Measurements from ENCODE around the gene LPP. TPM values are rescaled to one million over a fixed set of nuclear protein-coding genes. Genes with fewer than 3 reads are reported as not detected.

LPP gene
- total and polyA plus RNA-seq, 9 of the 15 experiments (the other 6 are each of a cell fraction or from before 2014, with no cell fraction given): 0.07 to 0.18 TPM; not detected in 7

GRCh38 chr3:188533172-188533571 lies 379.2 kb downstream of the LPP start:
- H3K27ac ChIP-seq (ENCODE audit: extremely low read depth, low read depth, low read length): no peak overlapping the region
- intact Hi-C loops (cut with micrococcal nuclease): no loop called here
- TF ChIP-seq REST (IDR thresholded peaks at IDR 0.05; ENCODE audit: borderline replicate concordance) (no peak), REST (CRISPR knock-in tag; IDR thresholded peaks at IDR 0.05; ENCODE audit: low read depth) (no peak), JUNB (CRISPR knock-in tag; conservative IDR thresholded peaks at IDR 0.05) (no peak), E2F4 (CRISPR knock-in tag; IDR thresholded peaks at IDR 0.05; ENCODE audit: low read depth) (no peak), ZNF174 (CRISPR knock-in tag; IDR thresholded peaks at IDR 0.05) (no peak), STAG1 (CRISPR knock-in tag; IDR thresholded peaks at IDR 0.05; ENCODE audit: borderline replicate concordance) (no peak), OTX1 (CRISPR knock-in tag; IDR thresholded peaks at IDR 0.05) (no peak), KAT8 (IDR thresholded peaks at IDR 0.05; ENCODE audit: low read depth) (no peak), CHD2 (IDR thresholded peaks at IDR 0.05; ENCODE audit: low read depth, low read length) (no peak), GABPB2 (CRISPR knock-in tag; conservative IDR thresholded peaks at IDR 0.05) (no peak), MYBL2 (IDR thresholded peaks at IDR 0.05; ENCODE audit: low read depth) (no peak), MYBL2 (CRISPR knock-in tag; IDR thresholded peaks at IDR 0.05; ENCODE audit: borderline replicate concordance) (no peak), RFX1 (IDR thresholded peaks at IDR 0.05) (no peak), ETV6 (IDR thresholded peaks at IDR 0.05; ENCODE audit: borderline replicate concordance in 1 of 2, low read depth in 2 of 2, low read length in 1 of 2) (no peak), ETV6 (CRISPR knock-in tag; IDR thresholded peaks at IDR 0.05; ENCODE audit: borderline replicate concordance) (no peak)

More at GRCh38 chr3:188533172-188533571, 379.2 kb downstream of the LPP start:
- H3K79me2 ChIP-seq (ENCODE audit: control insufficient read depth, insufficient read depth, low read length): no peaks in the 10 kb centered on the region
- DNase-seq (ENCODE audit: extremely low read depth in 1 of 4, low spot score in 3 of 4): no peak
- WGBS (ENCODE audit: insufficient coverage, low coverage, missing lambda C conversion rate): 0% methylated on average over 1 of the region's 1 CpG
- no peaks in the 10 kb centered on the region; the same call in 1 of the 2 replicates for H3K9me3 ChIP-seq (replicated peaks; ENCODE audit: control insufficient read depth, insufficient read depth, low read depth, low read length)
- in situ Hi-C loops (cut with MboI): no loop called here
- H4K20me1 ChIP-seq (replicated peaks; ENCODE audit: control insufficient read depth, insufficient read depth, low read length): no peaks in the 10 kb centered on the region
- H3K9me1 ChIP-seq (ENCODE audit: control insufficient read depth, insufficient read depth, low read length): no peaks in the 10 kb centered on the region
- H3K4me2 ChIP-seq (ENCODE audit: insufficient read depth, low read length): no peak overlapping the region
- no peaks in the 10 kb centered on the region for H3K27me3 ChIP-seq (ENCODE audit: control insufficient read depth in 2 of 2, insufficient read depth in 2 of 2, low read length in 2 of 2)
- POLR2A ChIA-PET: no interaction called here
- H2AFZ ChIP-seq (ENCODE audit: low read depth, low read length): no peak overlapping the region
- no peak for ATAC-seq
- no TSS peak for BruUV-seq (replicated peaks)
- H3K9ac ChIP-seq (ENCODE audit: insufficient read depth in 1 of 2, low read depth in 2 of 2, low read length in 2 of 2): no peak overlapping the region
- H3K4me3 ChIP-seq: no peak overlapping the region
- no peaks in the 10 kb centered on the region for H3K36me3 ChIP-seq (ENCODE audit: control insufficient read depth, insufficient read depth, low read length)
- CTCF ChIA-PET (ENCODE audit: low intra/inter-chr PET ratio): no interaction called here
- FAIRE-seq: no peak
- no peaks in the 10 kb centered on the region for H3K4me1 ChIP-seq (replicated peaks in 1 of 2; ENCODE audit: control insufficient read depth in 2 of 2, insufficient read depth in 2 of 2, low read length in 2 of 2)

Data from K562 (cell line).